GM18951 (cell line): ENCODE results near the gene UBE2I.

ENCODE experiments used
- POLR2A ChIP-seq: IDR thresholded peaks from 4 replicates; pipeline ENCODE4 v1.6.1; 2011; ENCODE audit warnings: mild to moderate bottlenecking; ENCODE audit not compliant: insufficient read length, insufficient read depth; ENCODE audit errors: extremely low read depth
- in situ Hi-C: fragments of 300-500 bp; cut with MboI; formaldehyde crosslinking; loops from one replicate; pipeline ENCODE4 v1.12.0; 2022; ENCODE audit warnings: low sequenced_read_pairs, mixed read lengths, inconsistent platforms; ENCODE audit not compliant: unreplicated experiment

The UBE2I gene

GRCh38 chr16:1330260-1330914, 21.0 kb downstream of the UBE2I start:
- in situ Hi-C loops = no loop called here
- no peak for TF ChIP-seq POLR2A

- in situ Hi-C loops = no loop called here
- TF ChIP-seq POLR2A = no peak
Measured at GRCh38 chr16:1330931-1331711, 21.7 kb downstream of the UBE2I start.

- no peak for TF ChIP-seq POLR2A
- in situ Hi-C loops = no loop called here
Measured at GRCh38 chr16:1331712-1332617, 22.5 kb downstream of the UBE2I start.

GRCh38 chr16:1332618-1333148, 23.2 kb downstream of the UBE2I start:
- in situ Hi-C loops = no loop called here
- no peak for TF ChIP-seq POLR2A

GRCh38 chr16:1333149-1333812, 23.8 kb downstream of the UBE2I start, which contains the start of gene BAIAP3:
BAIAP3 (plus strand) TSS chr16:1333645; CDS start chr16:1338550, 4,905 bp downstream.
- in situ Hi-C loops = no loop called here
- TF ChIP-seq POLR2A = no peak

- TF ChIP-seq POLR2A = no peak
- in situ Hi-C loops = no loop called here
Measured at GRCh38 chr16:1333854-1334700, 24.6 kb downstream of the UBE2I start.

- no peak for TF ChIP-seq POLR2A
- in situ Hi-C loops = no loop called here
Measured at GRCh38 chr16:1334739-1335138, 25.3 kb downstream of the UBE2I start.

GRCh38 chr16:1335211-1335971, 26.0 kb downstream of the UBE2I start:
- no peak for TF ChIP-seq POLR2A
- in situ Hi-C loops = no loop called here

GRCh38 chr16:1335996-1336395, 26.6 kb downstream of the UBE2I start:
- in situ Hi-C loops = no loop called here
- TF ChIP-seq POLR2A = no peak

GRCh38 chr16:1336619-1337018, 27.2 kb downstream of the UBE2I start:
- TF ChIP-seq POLR2A = no peak
- in situ Hi-C loops = no loop called here

- in situ Hi-C loops = no loop called here
- TF ChIP-seq POLR2A = no peak
Measured at GRCh38 chr16:1337486-1337885, 28.1 kb downstream of the UBE2I start.
